Right renal cortex interstitium (tissue), 3 donors: Measurements from ENCODE around the gene PLXNA4. TPM values are rescaled to one million over a fixed set of nuclear protein-coding genes. Genes with fewer than 3 reads are reported as not detected.

Source experiments
- DNase-seq, 3 donors: peaks; one replicate each; pipeline ENCODE4 v3.0.0-alpha.2; 2013; ENCODE audit warnings: low read depth in 3 of 3, low spot score in 2 of 3
- polyA plus RNA-seq, 3 donors: library from polyadenylated mRNA; unstranded; fragments of 120-200 nt; gene quantifications; one replicate each; pipeline ENCODE4 v1.2.1, GENCODE V29; 2013; ENCODE audit not compliant: insufficient read length in 3 of 3

Gene PLXNA4
- polyA plus RNA-seq, 3 donors: 11.8 to 14.5 (median 13.5) TPM

DNA sequence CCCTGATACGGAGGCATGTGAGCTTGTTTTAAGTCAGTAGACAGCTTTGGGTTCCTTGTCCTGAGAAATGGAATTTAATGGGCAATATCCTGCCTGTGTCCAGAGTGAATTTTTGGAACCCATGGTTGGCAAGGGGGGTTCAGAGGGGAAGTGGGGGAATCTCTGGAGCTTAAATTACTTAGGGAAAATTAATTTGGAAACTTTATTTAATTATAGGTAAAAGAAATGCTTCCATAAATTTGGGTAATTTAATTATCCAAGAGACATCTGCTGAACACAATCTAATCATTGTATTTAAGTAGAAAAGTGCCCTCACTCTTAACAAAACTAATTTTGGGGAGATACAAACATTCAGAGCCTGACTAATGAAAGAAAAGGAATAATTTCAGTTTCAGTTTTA, 99.7 kb downstream of the PLXNA4 start:
- no peak for DNase-seq

- no peak for DNase-seq
Observed at GRCh38 chr7:132475669-132476116, 100.6 kb downstream of the PLXNA4 start.

- no peak for DNase-seq
Observed at GRCh38 chr7:132475037-132475668, 101.1 kb downstream of the PLXNA4 start.

GRCh38 chr7:132472463-132473120, 103.7 kb downstream of the PLXNA4 start:
- no peak for DNase-seq

DNA sequence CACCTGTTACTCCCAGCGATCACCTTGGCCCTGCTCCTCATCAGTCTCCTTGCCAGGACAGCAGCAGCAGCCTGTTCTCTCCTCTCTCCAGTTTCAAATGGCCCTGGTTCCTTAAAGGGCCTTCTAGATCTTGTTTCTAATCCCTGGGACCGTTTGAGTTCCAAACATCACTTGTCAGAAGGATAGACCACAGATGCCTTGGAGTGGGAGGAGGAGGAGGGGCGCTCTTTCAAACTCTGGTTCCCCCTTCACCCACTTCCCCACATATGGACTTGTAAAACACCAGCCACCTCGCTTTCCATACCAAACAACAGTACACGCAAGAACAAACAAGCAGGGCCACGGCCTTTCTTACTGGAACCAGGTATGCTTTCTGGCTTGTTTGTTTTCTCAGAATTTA, 104.8 kb downstream of the PLXNA4 start:
- DNase-seq: no peak

GRCh38 chr7:132469681-132470080, 106.6 kb downstream of the PLXNA4 start:
- no peak for DNase-seq

GRCh38 chr7:132469264-132469663, 107.0 kb downstream of the PLXNA4 start:
- DNase-seq: no peak

DNA sequence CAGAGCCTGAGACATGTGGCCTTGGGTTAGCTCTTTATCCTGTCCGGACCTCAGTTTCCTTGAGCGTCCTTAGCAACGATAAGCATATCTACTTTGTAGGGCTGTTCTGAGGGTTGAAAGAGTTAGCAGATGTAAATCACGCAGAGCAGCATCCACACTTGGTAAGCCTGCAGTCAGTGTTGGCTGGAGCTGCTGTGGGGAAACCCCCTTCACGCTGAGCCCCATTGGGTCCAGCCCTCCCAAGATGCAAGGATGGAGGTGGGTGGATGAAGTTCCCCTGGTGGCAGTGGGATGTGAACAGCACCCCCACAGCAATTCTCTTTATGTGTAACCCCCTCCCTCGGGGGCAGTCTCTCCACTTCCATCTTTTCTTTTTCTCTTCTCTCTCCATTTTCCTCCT, 109.9 kb downstream of the PLXNA4 start:
- DNase-seq: no peak

GRCh38 chr7:132465516-132465915, 110.8 kb downstream of the PLXNA4 start:
- no peak for DNase-seq

DNA sequence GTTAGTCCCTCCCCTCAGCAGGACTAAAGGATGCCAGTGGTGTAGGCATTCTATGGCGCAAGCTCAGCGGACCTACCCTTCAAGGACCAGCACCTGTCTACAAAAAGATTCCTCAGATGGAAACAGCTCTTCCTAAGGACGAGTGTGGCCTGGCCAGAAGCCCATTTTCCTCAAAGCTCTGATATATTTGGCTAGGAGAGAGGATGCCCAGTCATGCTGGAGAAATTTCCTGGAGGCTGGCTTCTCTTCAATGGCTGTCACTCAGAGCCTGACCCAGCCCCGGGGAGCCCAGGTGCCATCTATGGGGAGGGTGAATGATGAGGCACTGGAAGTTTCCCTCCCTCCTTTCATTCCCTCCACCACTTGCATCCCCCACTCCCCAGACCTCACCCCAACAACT, 111.5 kb downstream of the PLXNA4 start:
- no peak for DNase-seq

DNA sequence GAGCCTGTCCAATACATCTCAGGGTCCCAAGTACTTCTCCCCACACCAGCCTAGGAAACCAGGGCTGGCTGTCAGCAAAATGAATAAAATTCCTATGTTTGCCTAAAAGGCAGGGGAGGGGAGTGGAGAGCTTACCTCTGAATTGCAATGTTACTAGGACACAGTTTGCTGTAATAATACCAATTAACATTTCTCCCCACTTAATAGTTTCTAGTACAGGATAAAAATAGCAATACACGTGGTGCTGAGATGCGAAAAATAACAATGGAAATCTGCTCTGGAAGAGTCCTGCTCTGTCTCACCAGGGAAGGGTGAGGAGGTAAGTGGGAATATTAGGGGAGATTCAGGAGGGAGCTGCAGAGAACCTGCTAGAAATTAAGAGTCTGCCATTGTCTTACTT, 112.3 kb downstream of the PLXNA4 start:
- DNase-seq: no peak

DNA sequence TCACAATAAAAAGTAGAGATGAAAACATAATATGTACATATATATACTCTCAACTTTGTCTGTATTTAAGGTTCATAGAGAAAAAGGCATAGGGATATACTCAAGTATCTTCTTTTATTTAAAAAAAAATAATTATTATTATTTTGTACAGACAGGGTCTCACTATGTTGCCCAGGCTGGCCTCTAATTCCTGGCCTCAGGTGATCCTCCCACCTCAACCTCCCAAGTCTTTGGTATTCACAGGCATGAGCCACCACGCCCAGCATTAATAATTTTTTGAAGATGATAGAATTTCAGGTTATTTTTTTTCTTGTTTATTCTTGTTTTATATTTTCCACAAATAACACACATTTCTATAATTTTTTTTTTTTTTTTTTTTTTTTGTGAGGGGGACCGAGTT, 113.8 kb downstream of the PLXNA4 start:
- no peak for DNase-seq

- no peak for DNase-seq
Observed at GRCh38 chr7:132461032-132461592, 115.2 kb downstream of the PLXNA4 start.

DNA sequence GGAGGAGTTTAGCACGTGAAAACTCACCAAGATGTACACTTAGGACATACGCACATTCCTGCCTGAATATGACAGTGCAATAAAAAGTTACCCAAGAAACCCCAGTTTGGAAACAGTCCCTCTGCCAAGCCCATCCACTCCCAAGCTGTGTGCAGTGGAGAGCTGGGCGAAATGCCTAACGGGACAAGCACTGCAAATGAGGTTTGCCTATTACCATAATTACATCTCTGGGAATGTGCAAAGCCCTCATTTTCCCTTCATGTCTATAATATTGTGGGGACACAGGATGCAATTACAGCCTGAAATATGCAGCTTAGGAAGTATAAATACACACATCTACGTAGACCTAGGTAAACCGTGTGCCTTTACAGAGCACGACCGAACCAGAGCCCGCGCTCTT, 117.5 kb downstream of the PLXNA4 start:
- no peak for DNase-seq

DNA sequence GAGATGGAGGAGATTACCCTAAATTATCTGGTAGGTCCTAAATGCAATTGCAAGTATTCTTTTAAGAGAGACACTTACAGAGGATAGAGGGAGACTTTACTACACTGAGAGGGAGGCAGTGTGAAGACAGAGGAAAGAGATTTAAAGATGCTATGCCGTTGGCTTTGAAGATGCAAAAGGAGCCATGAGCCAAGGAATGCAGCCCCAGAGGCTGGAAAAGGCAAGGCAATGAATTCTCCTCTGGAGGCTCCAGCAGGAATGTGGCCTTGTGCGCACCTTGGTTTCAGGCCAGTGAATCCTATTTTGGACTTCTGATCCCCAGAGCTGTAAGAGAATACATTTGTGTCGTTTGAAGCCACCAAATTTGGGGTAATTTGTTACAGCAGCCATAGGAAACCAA, 118.6 kb downstream of the PLXNA4 start:
- DNase-seq: no peak

GRCh38 chr7:132456418-132456817, 119.9 kb downstream of the PLXNA4 start:
- DNase-seq: no peak

DNA sequence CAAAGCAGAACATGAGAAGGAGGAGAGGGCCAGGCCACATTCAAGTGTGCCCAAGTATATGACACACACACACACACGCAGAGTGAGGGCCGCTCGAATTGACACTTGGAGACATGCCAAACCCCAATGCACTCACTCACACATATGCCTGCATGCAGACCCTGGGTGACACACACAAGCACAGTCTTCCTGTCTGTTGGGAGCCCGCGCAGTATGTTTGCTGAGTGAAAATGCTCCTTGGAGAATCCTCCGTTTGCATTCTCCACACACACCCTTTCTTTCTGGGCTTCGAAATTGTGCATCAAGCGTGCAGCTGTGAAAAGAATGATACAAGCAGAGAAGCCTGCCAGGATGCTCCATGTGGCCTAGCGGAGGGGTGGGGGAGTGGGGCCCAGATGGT, 120.9 kb downstream of the PLXNA4 start:
- DNase-seq: no peak

- no peak for DNase-seq
Observed at GRCh38 chr7:132453826-132454225, 122.4 kb downstream of the PLXNA4 start.

GRCh38 chr7:132451161-132451560, 125.1 kb downstream of the PLXNA4 start:
- no peak for DNase-seq

GRCh38 chr7:132450696-132451095, 125.6 kb downstream of the PLXNA4 start:
- DNase-seq: no peak

GRCh38 chr7:132450188-132450587, 126.1 kb downstream of the PLXNA4 start:
- DNase-seq: no peak

DNA sequence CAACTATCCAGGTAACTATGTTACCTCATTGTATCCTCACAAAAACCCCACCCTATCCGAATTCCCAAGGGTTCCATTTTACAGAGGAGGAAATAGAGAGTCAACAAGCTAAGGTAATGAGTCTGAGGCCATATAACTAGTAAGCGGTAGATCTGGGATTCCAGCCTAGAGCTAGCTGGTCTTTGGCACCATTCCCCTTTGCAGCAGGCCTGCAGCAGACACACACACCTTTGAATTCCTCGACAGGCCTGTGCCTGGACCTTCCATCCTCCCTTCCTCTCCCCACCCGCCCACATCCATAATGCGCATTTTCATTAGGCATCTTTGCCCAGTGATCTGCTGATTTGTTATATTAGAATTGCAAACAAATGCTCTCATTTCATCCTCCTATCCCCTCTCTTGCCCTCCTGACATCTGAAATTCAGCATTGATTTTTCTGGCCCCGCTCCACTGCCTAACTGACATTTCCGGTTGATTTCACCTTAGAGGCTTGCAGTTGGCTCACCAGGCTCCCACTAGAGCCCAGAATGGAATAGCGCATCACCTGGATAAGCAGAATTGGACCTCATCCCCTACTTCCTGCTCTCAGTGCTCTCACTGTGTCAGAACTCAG, 129.5 kb downstream of the PLXNA4 start:
- no peak for DNase-seq
